GM19372 (cell line): Measurements from ENCODE around the gene PAK4.
"Not testable (repeated sequence)": the region's sequence is repeated elsewhere in the genome, so short reads cannot be mapped to it uniquely, and the experiment has no call there.

Experiments
- ATAC-seq: cut with Tn5 transposase; IDR thresholded peaks from one replicate; pipeline ENCODE4 v1.9.1; 2021; ENCODE audit warnings: mild to moderate bottlenecking, low read depth, moderate library complexity; ENCODE audit not compliant: unreplicated experiment

Gene PAK4

DNA sequence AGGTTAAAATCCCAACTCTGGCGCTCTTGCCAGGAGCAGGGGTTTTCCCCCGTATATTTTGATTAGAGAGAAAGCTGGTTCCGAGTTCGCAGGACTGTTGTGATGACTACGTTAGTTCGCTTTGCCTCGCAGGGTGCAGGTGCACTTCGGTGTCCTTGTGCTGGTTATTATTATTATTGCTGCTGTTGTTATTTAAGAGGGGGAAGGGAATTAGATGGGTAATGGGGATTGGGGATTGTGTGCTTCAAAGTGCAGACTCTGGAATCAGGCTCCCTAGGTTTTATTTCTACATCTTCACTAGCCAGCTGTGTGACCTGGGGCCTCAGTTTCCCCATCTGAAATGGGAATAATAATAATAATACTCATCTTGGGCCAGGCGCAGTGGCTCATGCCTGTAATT, 26.2 kb upstream of the PAK4 start:
- ATAC-seq: no peak

- no peak for ATAC-seq
Observed at GRCh38 chr19:39100500-39101166, 25.0 kb upstream of the PAK4 start.

GRCh38 chr19:39103151-39103550, 22.4 kb upstream of the PAK4 start:
- no peak for ATAC-seq

DNA sequence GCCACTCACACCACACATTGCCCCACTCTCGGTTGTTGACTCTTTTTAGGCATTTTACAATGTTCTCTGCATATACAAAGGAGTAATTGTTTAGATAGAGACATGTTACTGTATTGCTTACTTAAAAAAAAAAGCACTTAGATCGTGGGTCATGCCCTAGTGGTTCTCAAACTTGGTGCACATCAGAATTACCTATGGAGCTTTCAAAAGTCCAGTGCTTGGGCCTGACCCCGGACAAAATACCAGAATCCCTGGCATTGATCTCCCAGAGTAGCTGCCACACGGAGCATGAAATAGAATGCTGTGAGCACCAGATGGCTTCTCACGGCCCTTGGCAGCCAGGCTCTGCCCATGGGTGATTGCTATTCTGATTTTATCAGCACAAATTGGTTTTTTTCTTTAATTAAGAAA, 21.4 kb upstream of the PAK4 start:
- ATAC-seq: no peak

- no peak for ATAC-seq
Observed at GRCh38 chr19:39106194-39106593, 19.4 kb upstream of the PAK4 start.

GRCh38 chr19:39109641-39110040, 15.9 kb upstream of the PAK4 start:
- no peak for ATAC-seq

DNA sequence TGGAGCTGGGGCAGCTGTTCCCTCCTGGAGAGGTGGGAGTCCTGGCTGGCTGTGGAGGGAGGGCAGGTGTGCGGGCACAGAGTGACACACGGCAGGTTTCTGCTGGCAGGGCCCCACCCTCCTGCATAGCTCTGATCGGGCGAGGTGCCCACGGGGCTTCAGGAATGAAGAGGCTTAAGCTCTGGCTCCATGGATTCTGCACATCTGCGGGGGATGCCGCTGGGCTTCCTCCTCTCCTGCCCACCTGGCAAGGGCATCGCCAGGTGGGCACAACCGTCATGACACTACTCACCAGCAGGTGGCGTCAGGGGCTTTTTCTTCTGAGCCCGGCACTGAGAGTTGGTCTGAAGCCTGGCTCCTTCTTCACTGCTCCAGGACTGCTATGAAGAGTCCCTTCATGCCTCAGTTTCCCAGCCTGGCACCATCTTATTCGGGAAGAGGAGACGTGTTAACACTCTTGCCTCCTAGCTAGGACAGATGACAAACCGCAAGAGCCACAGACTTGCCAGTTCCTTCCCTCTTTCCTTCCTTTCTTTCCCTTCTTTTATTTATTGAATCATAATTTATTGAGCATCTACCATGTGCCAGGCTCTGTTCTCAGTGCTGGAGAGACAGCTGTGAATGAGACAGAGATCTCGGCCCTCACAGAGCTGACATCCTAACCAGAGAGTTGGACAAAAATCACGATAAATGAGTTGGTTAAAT, 15.2 kb upstream of the PAK4 start:
- no peak for ATAC-seq

DNA sequence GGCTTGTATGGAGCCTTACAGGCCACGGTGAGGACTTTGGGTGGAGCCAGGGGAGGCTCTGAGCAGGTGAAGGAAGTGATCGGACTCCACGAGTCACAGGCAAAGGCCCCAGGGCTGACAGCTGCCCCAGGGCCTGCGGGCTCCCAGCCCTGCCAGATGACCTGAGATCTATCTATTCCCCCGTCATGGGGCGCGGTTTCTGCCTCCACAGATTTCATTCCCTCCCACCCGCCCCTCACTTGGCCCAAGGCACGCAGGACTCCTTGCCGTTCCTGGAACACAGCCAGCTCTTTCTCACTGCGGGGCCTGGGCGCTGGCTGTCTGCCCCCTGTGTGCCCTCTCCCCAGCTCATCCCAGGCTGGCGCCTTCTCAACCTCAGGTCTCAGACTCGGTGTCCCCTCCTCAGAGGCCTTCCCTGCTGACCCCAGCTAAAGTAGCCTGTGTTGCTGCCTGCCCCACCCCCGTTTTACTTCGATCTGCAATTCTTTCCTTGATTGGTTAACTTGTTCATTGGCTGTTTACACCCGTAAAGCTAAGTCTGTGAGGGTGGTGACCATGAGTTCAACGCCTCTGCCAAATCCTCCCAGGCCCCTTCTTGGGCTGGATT, 13.9 kb upstream of the PAK4 start:
- no peak for ATAC-seq

- ATAC-seq: no peak
Observed at GRCh38 chr19:39112338-39112890, 13.2 kb upstream of the PAK4 start.

GRCh38 chr19:39113199-39113598, 12.4 kb upstream of the PAK4 start:
- no peak for ATAC-seq

GRCh38 chr19:39115105-39115847, 10.3 kb upstream of the PAK4 start:
- no peak for ATAC-seq

DNA sequence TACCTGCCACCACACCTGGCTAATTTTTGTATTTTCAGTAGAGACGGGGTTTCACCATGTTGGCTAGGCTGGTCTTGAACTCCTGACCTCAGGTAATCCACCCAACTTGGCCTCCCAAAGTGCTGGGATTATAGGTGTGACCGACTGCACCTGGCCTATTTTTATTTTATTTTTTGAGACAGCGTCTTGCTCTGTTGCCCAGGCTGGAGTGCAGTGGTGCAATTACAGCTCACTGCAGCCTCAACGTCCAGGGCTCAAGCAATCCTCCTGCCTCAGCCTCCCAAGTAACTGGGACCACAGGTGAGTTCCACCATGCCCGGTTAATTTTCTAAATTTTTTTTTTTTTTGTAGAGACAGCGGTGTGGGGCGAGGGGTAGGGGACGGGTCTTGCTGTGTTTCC, 8.6 kb upstream of the PAK4 start:
- not testable (repeated sequence) for ATAC-seq

GRCh38 chr19:39119830-39120229, 5.8 kb upstream of the PAK4 start:
- ATAC-seq: no peak

DNA sequence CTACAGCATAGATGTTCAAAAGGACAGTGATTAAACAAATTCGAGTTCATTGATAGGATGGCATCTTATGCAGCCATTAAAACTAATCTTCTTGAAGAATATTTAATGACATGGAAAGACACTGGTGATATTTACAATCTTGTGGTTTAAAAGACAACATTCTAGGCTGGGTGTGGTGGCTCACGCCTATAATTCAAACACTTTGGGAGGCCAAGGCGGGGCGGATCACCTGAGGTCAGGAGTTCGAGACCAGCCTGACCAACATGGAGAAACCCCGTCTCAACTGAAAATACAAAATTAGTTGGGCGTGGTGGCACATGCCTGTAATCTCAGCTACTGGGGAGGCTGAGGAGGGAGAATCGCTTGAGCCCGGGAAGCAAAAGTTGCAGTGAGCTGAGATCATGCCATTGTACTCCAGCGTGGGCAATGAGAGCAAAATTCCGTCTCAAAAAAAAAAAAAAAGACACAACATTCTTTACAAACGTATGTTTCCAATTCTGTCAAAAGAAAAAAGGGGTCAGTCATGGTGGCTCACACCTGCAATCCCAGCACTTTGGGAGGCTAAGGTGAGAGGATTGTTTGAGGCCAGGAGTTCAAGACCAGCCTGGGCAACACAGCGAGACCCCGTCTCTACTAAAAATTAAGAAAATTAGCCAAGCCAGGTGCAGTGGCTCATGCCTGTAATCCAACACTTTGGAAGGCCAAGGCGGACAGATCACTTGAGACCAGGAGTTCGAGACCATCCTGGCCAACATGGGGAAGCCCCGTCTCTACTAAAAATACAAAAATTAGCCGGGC, 2.5 kb upstream of the PAK4 start:
- ATAC-seq: no peak

DNA sequence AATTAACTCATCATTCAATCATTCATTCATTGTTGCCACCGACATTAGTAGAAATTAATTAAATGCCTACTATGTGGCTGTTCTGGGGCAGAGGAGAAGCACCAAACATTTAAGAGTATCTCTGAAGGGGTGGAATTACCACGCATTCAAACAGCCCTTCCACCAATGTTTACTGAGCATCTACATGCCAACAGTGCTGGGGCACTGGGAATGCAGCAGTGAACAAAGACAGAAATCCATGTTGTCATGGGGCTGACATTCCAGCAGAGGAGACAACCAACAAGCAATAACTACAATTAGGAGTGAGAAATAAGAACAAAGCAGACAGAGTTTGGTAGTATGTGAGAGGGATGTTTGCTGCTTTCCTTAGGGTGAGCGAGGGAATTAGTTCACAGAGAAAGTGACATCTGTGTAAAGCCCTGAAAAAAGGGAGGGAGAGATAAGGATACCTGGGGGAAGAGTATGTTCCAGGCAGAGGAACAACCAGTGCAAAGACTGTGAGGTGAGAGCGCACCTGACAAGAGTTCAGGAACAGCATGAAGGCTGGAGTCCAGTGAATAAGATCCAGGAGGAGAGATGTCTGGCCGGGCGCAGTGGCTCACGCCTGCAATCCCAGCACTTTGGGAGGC, 1.3 kb upstream of the PAK4 start:
- no peak for ATAC-seq

- no peak for ATAC-seq
Observed at GRCh38 chr19:39125199-39125553, 410 bp upstream of the PAK4 start.

DNA sequence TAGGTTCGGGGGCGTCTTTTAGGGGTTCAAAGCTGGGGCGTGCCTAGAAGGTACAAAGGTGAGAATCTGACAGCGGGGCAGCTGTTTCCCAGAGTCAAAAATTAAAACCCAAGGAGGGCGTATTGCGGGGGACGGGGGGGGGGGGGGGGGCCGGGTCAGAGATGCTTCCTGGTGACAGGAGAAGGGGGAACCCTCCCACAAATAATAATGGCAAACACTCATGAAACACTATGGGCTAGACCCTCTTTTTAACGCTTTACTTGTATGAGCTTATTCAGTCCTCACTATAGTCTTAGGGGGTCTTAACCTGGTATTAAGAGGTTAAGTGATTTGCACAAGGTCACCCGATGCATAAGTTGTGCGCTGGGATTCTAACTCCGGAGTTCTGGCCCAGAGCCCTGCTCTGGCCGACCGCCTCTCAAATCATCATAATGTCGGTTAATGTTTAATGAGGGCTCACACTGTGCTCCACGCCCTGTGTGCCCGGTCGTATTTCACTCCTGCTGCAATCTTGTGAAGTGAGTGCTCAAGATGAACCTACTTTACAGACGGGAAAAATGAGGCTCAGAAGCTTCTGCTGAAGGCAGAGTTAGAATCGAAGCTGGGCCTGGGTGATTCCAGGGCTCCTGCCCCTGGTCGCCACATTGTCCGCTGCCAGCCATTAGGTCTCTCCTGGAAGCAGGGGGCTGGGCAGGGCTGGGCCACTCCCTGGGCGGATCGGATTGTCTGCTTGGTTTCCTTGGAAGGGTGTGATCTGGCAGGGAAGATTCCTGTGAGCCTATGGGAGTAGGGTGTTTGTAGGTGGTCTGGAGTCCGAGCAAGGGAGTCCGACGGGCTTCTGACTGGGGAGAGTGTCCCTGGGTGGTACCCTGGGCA, 964 bp downstream of the PAK4 start:
- ATAC-seq: no peak

DNA sequence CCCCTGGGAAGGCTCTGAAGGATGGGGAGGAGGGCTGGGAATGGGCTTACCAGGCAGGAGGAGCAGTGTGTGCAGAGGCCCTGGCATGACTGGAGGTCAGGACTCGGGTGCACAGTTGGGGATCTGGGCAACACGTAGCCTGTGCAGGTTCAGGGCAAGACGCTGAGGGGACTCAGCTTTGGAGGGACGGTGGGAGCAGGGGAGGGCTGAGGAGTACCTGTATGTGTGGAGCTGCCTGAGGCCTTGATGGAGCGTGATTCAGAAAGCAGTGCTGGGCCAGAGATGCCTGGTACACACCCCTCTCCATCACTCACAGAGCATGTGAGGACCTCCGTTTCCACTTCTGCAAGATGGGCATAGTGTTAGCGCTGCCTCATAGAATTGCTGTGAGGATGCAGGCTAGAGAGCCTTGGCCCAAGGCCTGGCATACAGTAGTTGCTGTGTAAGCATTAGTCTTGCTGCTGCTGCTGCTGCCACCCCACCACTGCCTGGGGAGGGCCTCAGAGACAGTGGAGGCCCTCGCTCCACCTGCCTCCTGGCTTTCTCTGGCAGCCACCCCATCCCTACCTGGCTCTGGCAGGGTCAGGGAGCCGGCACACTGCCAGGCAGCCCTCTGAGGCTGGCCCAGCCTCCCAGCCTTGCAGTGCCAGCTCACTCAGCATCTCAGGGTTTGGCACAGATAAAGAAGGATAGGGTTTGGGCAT, 2.4 kb downstream of the PAK4 start:
- ATAC-seq: no peak
